H9 (cell line): ENCODE measurements around the gene SHC4. TPM values are rescaled to one million over a fixed set of nuclear protein-coding genes. Genes with fewer than 3 reads are reported as not detected.
A peak's percentile ranks its signal among the peaks of the same experiment; 100 is the strongest.

Experiments
- DNase-seq: peaks from one replicate; pipeline ENCODE4 v3.0.0-alpha.2; 2017
- H2AFZ ChIP-seq: one replicate; pipeline ENCODE4 v1.6.1; 2013; ENCODE audit warnings: mild to moderate bottlenecking, low read length, control low read depth, moderate library complexity
- H2AK5ac ChIP-seq: 2 replicates; pipeline ENCODE4 v1.6.1; 2013; ENCODE audit warnings: low read length, control low read depth, mixed read lengths; ENCODE audit not compliant: insufficient read length
- H2BK120ac ChIP-seq: one replicate; pipeline ENCODE4 v1.6.1; 2013; ENCODE audit warnings: low read depth, mild to moderate bottlenecking, low read length, control low read depth, inconsistent platforms; ENCODE audit not compliant: poor library complexity, severe bottlenecking
- H2BK12ac ChIP-seq: 2 replicates; pipeline ENCODE4 v1.6.1; 2013; ENCODE audit warnings: low read length, control low read depth, mixed read lengths, low read depth; ENCODE audit not compliant: insufficient read length
- H2BK15ac ChIP-seq: 2 replicates; pipeline ENCODE4 v1.6.1; 2013; ENCODE audit warnings: low read depth, low read length, control low read depth
- H2BK20ac ChIP-seq: one replicate; pipeline ENCODE4 v1.6.1; 2013; ENCODE audit warnings: low read depth, mild to moderate bottlenecking, low read length, control low read depth, inconsistent platforms; ENCODE audit not compliant: poor library complexity, severe bottlenecking
- H2BK5ac ChIP-seq: 2 replicates; pipeline ENCODE4 v1.6.1; 2013; ENCODE audit warnings: low read length, control low read depth, mixed read lengths; ENCODE audit not compliant: insufficient read length
- H3K14ac ChIP-seq: 2 replicates; pipeline ENCODE4 v1.6.1; 2013; ENCODE audit warnings: low read length, control low read depth; ENCODE audit not compliant: insufficient read depth
- H3K18ac ChIP-seq: 2 replicates; pipeline ENCODE4 v1.6.1; 2013; ENCODE audit warnings: low read depth, mild to moderate bottlenecking, mixed read lengths, low read length, control low read depth; ENCODE audit not compliant: insufficient read length
- H3K23ac ChIP-seq: 2 replicates; pipeline ENCODE4 v1.6.1; 2013; ENCODE audit warnings: low read length, control low read depth, mixed read lengths, low read depth; ENCODE audit not compliant: insufficient read length
- H3K23me2 ChIP-seq: 2 replicates; pipeline ENCODE4 v1.6.1; 2013; ENCODE audit warnings: low read depth, mild to moderate bottlenecking, mixed read lengths, low read length, control low read depth; ENCODE audit not compliant: insufficient read length, poor library complexity, severe bottlenecking
- H3K27ac ChIP-seq: 2 replicates; pipeline ENCODE4 v1.5.1; 2013; ENCODE audit warnings: low read length, control low read depth, mixed read lengths, low read depth; ENCODE audit not compliant: insufficient read length
- H3K27me3 ChIP-seq: 2 replicates; pipeline ENCODE4 v1.6.1; 2013; ENCODE audit warnings: low read length, control low read depth, inconsistent platforms; ENCODE audit not compliant: insufficient read depth
- H3K4ac ChIP-seq: 2 replicates; pipeline ENCODE4 v1.6.1; 2013; ENCODE audit warnings: low read depth, mild to moderate bottlenecking, control low read depth, inconsistent platforms, low read length, moderate library complexity
- H3K4me1 ChIP-seq: 2 replicates; pipeline ENCODE4 v1.6.1; 2013; ENCODE audit warnings: low read length, control low read depth, inconsistent platforms; ENCODE audit not compliant: insufficient read depth
- H3K4me2 ChIP-seq: 2 replicates; pipeline ENCODE4 v1.6.1; 2013; ENCODE audit warnings: low read length, control low read depth, mixed read lengths; ENCODE audit not compliant: insufficient read length, insufficient read depth
- H3K56ac ChIP-seq: 2 replicates; pipeline ENCODE4 v1.6.1; 2013; ENCODE audit warnings: low read depth, mild to moderate bottlenecking, mixed read lengths, low read length, control low read depth; ENCODE audit not compliant: insufficient read length
- H3K79me1 ChIP-seq: 2 replicates; pipeline ENCODE4 v1.6.1; 2013; ENCODE audit warnings: low read depth, mild to moderate bottlenecking, moderate library complexity, low read length, control low read depth, inconsistent platforms; ENCODE audit not compliant: insufficient read depth, poor library complexity, severe bottlenecking
- H3K79me2 ChIP-seq: 2 replicates; pipeline ENCODE4 v1.6.1; 2013; ENCODE audit warnings: low read length, control low read depth, inconsistent platforms; ENCODE audit not compliant: insufficient read depth
- H3K9ac ChIP-seq: 2 replicates; pipeline ENCODE4 v1.6.1; 2013; ENCODE audit warnings: low read length, control low read depth, mixed read lengths; ENCODE audit not compliant: insufficient read length; ENCODE audit errors: extremely low read depth
- H3K9me3 ChIP-seq: one replicate; pipeline ENCODE4 v1.6.1; 2013; ENCODE audit warnings: low read depth, low read length, inconsistent platforms; ENCODE audit not compliant: control insufficient read depth
- H3T11ph ChIP-seq: one replicate; pipeline ENCODE4 v1.6.1; 2013; ENCODE audit warnings: mild to moderate bottlenecking, low read length, control low read depth, inconsistent platforms
- H4K20me1 ChIP-seq: one replicate; pipeline ENCODE4 v1.6.1; 2013; ENCODE audit not compliant: control insufficient read depth, insufficient read length, insufficient read depth
- H4K5ac ChIP-seq: 2 replicates; pipeline ENCODE4 v1.6.1; 2013; ENCODE audit warnings: low read depth, mild to moderate bottlenecking, mixed read lengths, low read length, control low read depth; ENCODE audit not compliant: insufficient read length
- H4K8ac ChIP-seq: replicated peaks from 2 replicates; pipeline ENCODE4 v1.6.1; 2013; ENCODE audit warnings: low read length, control low read depth, mixed read lengths, low read depth; ENCODE audit not compliant: insufficient read length
- H4K91ac ChIP-seq: 2 replicates; pipeline ENCODE4 v1.6.1; 2013; ENCODE audit warnings: low read depth, mild to moderate bottlenecking, moderate library complexity, mixed read lengths, low read length, control low read depth; ENCODE audit not compliant: insufficient read length
- H3K27ac Mint-ChIP-seq, 3 experiments: 2 replicates in 2 of 3; 3 replicates in 1 of 3; pipeline ENCODE4 v1.8.0; 2020 to 2021; ENCODE audit warnings: mixed read lengths in 3 of 3, mild to moderate bottlenecking in 1 of 3, moderate library complexity in 1 of 3
- H3K27me3 Mint-ChIP-seq: 2 replicates; pipeline ENCODE4 v1.8.0; 2021; ENCODE audit warnings: low read depth, mild to moderate bottlenecking, moderate library complexity, mixed read lengths
- H3K36me3 Mint-ChIP-seq, 3 experiments: 2 replicates in 2 of 3; 3 replicates in 1 of 3; pipeline ENCODE4 v1.8.0; 2020 to 2021; ENCODE audit warnings: low read depth in 3 of 3, mixed read lengths in 3 of 3; ENCODE audit not compliant: insufficient read depth in 1 of 3
- H3K4me1 Mint-ChIP-seq, 2 experiments: 2 replicates each; pipeline ENCODE4 v1.8.0; 2020; ENCODE audit warnings: mixed read lengths in 2 of 2
- H3K4me3 Mint-ChIP-seq, 2 experiments: 2 replicates in 1 of 2; 3 replicates in 1 of 2; pipeline ENCODE4 v1.8.0; 2020 to 2021; ENCODE audit warnings: mild to moderate bottlenecking in 2 of 2, mixed read lengths in 2 of 2, moderate library complexity in 1 of 2
- H3K9me3 Mint-ChIP-seq, 2 experiments: 2 replicates in 1 of 2; 3 replicates in 1 of 2; pipeline ENCODE4 v1.8.0; 2020; ENCODE audit warnings: mild to moderate bottlenecking in 2 of 2, mixed read lengths in 2 of 2, moderate library complexity in 1 of 2
- WGBS: extraction: QIAGEN DNeasy Blood & Tissue Kit; methylation state at CpG from one replicate; pipeline ENCODE4 v1.1.7; 2013; ENCODE audit warnings: missing lambda C conversion rate, low lambda C conversion rate, mixed read lengths; ENCODE audit not compliant: insufficient read length; ENCODE audit errors: extremely low coverage; 5-methylcytosine and 5-hydroxymethylcytosine counted together
- total RNA-seq: library from RNA; stranded (reverse); gene quantifications from 2 replicates; pipeline ENCODE4 v1.2.1, GENCODE V29; 2021
- TF ChIP-seq, protein P1 (sequence below): fragments of 200-600 bp; sonication (generic); conservative IDR thresholded peaks from 3 replicates; pipeline ENCODE4 v1.8.0; 2021; ENCODE audit warnings: antibody characterized with exemption, mild to moderate bottlenecking

Gene SHC4
- total RNA-seq, 1 experiment from 2014 or later = 0.26 TPM

DNA sequence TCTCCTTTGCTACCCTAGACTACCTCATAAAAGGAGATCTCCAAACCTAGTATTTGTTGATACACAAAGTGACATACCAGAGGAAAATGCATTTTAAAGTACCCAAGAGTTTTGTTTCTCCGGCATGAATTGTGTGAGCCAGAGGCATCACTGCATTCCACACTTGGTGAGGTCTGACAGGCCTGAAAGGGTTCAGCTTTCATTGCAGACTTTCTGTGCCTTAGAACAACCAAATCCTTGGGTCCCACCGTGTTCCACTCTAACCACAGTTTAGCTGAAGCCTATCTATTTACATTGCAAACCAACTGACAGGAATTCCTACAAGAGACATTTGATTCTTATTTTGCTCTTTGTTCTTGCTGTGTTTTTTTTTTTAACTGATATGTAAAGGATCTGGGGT is 106.8 kb downstream of the SHC4 start:
- Histone ChIP-seq H3K27ac (peak overlapping the region; percentile 64), H2BK5ac (no peak overlapping the region), H3K4me2 (no peak overlapping the region), H3K79me1 (no peaks in the 10 kb centered on the region), H4K91ac (no peak overlapping the region), H2BK20ac (no peak overlapping the region), H2AK5ac (no peak overlapping the region), H4K8ac (no peak overlapping the region), H2BK120ac (no peak overlapping the region), H3K9ac (no peak overlapping the region), H3K56ac (no peak overlapping the region), H2AFZ (no peak overlapping the region), H3K4me1 (peaks cover 5% of the 10 kb centered on the region; the same call in 1 of the 2 replicates), H3K9me3 (no peaks in the 10 kb centered on the region), H3K4ac (no peak overlapping the region), H3T11ph (no peak overlapping the region), H2BK12ac (no peak overlapping the region), H3K79me2 (no peaks in the 10 kb centered on the region), H4K5ac (no peak overlapping the region), H3K27me3 (no peaks in the 10 kb centered on the region), H3K14ac (no peak overlapping the region), H3K18ac (no peak overlapping the region), H2BK15ac (no peak overlapping the region), H4K20me1 (no peaks in the 10 kb centered on the region), H3K23me2 (no peaks in the 10 kb centered on the region), H3K23ac (no peak overlapping the region)
- peaks cover 2% of the 10 kb centered on the region; the same call in 1 of the 2 replicates for H3K27me3 Mint-ChIP-seq
- H3K36me3 Mint-ChIP-seq = no peaks in the 10 kb centered on the region
- peak; percentile 39 for DNase-seq
- H3K27ac Mint-ChIP-seq = peak overlapping the region in 2 of 3 experiments; percentile 61 to 80; a peak in 4 of 7 replicates
- no peaks in the 10 kb centered on the region; a peak in 1 of 5 replicates for H3K9me3 Mint-ChIP-seq
- TF ChIP-seq, protein P1, sequence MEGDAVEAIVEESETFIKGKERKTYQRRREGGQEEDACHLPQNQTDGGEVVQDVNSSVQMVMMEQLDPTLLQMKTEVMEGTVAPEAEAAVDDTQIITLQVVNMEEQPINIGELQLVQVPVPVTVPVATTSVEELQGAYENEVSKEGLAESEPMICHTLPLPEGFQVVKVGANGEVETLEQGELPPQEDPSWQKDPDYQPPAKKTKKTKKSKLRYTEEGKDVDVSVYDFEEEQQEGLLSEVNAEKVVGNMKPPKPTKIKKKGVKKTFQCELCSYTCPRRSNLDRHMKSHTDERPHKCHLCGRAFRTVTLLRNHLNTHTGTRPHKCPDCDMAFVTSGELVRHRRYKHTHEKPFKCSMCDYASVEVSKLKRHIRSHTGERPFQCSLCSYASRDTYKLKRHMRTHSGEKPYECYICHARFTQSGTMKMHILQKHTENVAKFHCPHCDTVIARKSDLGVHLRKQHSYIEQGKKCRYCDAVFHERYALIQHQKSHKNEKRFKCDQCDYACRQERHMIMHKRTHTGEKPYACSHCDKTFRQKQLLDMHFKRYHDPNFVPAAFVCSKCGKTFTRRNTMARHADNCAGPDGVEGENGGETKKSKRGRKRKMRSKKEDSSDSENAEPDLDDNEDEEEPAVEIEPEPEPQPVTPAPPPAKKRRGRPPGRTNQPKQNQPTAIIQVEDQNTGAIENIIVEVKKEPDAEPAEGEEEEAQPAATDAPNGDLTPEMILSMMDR = no peak
- H3K4me1 Mint-ChIP-seq = peaks cover 20 to 32% of the 10 kb centered on the region in 2 experiments
- no peak overlapping the region for H3K4me3 Mint-ChIP-seq
- no CpG with 5 or more reads among the region's 2 CpGs for WGBS
